Measurements from ENCODE around the gene TPSAB1.

- TF ChIP-seq, protein P1, sequence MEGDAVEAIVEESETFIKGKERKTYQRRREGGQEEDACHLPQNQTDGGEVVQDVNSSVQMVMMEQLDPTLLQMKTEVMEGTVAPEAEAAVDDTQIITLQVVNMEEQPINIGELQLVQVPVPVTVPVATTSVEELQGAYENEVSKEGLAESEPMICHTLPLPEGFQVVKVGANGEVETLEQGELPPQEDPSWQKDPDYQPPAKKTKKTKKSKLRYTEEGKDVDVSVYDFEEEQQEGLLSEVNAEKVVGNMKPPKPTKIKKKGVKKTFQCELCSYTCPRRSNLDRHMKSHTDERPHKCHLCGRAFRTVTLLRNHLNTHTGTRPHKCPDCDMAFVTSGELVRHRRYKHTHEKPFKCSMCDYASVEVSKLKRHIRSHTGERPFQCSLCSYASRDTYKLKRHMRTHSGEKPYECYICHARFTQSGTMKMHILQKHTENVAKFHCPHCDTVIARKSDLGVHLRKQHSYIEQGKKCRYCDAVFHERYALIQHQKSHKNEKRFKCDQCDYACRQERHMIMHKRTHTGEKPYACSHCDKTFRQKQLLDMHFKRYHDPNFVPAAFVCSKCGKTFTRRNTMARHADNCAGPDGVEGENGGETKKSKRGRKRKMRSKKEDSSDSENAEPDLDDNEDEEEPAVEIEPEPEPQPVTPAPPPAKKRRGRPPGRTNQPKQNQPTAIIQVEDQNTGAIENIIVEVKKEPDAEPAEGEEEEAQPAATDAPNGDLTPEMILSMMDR (IDR thresholded peaks at IDR 0.05): no peak
- no peak for TF ChIP-seq POLR2A (IDR thresholded peaks at IDR 0.05)
Observed at GRCh38 chr16:1287982-1288670, 47.6 kb downstream of the TPSAB1 start.

Data from Peyer's patch (tissue), 4 donors.